HG03159 (cell line): ENCODE measurements around the gene GLIS2.

ENCODE experiments used
- ATAC-seq: cut with Tn5 transposase; IDR thresholded peaks from one replicate; pipeline ENCODE4 v1.9.1; 2021; ENCODE audit warnings: mild to moderate bottlenecking, moderate library complexity; ENCODE audit not compliant: unreplicated experiment

GLIS2 gene

GRCh38 chr16:4381072-4381934 is 65.4 kb downstream of the GLIS2 start:
- ATAC-seq = no peak

- ATAC-seq = no peak
Measured at GRCh38 chr16:4381935-4382794, 66.3 kb downstream of the GLIS2 start.

GRCh38 chr16:4382795-4383357 is 67.0 kb downstream of the GLIS2 start:
- ATAC-seq = no peak

GRCh38 chr16:4383591-4384444 is 68.0 kb downstream of the GLIS2 start:
- no peak for ATAC-seq

- ATAC-seq = no peak
Measured at GRCh38 chr16:4384509-4384942, 68.7 kb downstream of the GLIS2 start.

GRCh38 chr16:4385066-4385788 is 69.4 kb downstream of the GLIS2 start:
- no peak for ATAC-seq

GRCh38 chr16:4385789-4386450 is 70.1 kb downstream of the GLIS2 start:
- ATAC-seq = no peak

- no peak for ATAC-seq
Measured at GRCh38 chr16:4386451-4386805, 70.6 kb downstream of the GLIS2 start.

- no peak for ATAC-seq
Measured at GRCh38 chr16:4386951-4387565, 71.2 kb downstream of the GLIS2 start.

GRCh38 chr16:4387781-4388180 is 71.9 kb downstream of the GLIS2 start:
- ATAC-seq = no peak

- no peak for ATAC-seq
Measured at GRCh38 chr16:4388271-4389021, 72.6 kb downstream of the GLIS2 start.
